ENCODE data around the gene KANK4. TPM values are rescaled to one million over a fixed set of nuclear protein-coding genes. Genes with fewer than 3 reads are reported as not detected.
"Not testable (repeated sequence)": the region's sequence is repeated elsewhere in the genome, so short reads cannot be mapped to it uniquely, and the experiment has no call there.

The KANK4 gene
- total and polyA plus RNA-seq, 2 experiments from 2014 or later, result 0.65 to 4.0 TPM

- TF ChIP-seq, protein P1, sequence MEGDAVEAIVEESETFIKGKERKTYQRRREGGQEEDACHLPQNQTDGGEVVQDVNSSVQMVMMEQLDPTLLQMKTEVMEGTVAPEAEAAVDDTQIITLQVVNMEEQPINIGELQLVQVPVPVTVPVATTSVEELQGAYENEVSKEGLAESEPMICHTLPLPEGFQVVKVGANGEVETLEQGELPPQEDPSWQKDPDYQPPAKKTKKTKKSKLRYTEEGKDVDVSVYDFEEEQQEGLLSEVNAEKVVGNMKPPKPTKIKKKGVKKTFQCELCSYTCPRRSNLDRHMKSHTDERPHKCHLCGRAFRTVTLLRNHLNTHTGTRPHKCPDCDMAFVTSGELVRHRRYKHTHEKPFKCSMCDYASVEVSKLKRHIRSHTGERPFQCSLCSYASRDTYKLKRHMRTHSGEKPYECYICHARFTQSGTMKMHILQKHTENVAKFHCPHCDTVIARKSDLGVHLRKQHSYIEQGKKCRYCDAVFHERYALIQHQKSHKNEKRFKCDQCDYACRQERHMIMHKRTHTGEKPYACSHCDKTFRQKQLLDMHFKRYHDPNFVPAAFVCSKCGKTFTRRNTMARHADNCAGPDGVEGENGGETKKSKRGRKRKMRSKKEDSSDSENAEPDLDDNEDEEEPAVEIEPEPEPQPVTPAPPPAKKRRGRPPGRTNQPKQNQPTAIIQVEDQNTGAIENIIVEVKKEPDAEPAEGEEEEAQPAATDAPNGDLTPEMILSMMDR (IDR thresholded peaks at IDR 0.05; ENCODE audit: low read depth, low read length), result no peak
- H3K4me1 ChIP-seq (ENCODE audit: low read depth), result peaks cover 12% of the 10 kb centered on the region
- DNase-seq (ENCODE audit: low read depth in 1 of 2, low spot score in 1 of 2), result no peak
- no peak overlapping the region for H3K27ac ChIP-seq
- H3K36me3 ChIP-seq, result no peaks in the 10 kb centered on the region
- no peaks in the 10 kb centered on the region for H3K9me3 ChIP-seq (ENCODE audit: low read depth)
- H3K4me3 ChIP-seq, result no peak overlapping the region
- H3K27me3 ChIP-seq, result no peaks in the 10 kb centered on the region
These were observed 78.4 kb downstream of the KANK4 start for GRCh38 chr1:62240651-62241370.

GRCh38 chr1:62239652-62240403 lies 79.4 kb downstream of the KANK4 start:
- DNase-seq (ENCODE audit: low read depth in 1 of 2, low spot score in 1 of 2); H3K4me1 ChIP-seq (ENCODE audit: low read depth); H3K4me3 ChIP-seq; H3K9me3 ChIP-seq (ENCODE audit: low read depth); H3K27me3 ChIP-seq; H3K27ac ChIP-seq; H3K36me3 ChIP-seq: not testable (repeated sequence)

DNA sequence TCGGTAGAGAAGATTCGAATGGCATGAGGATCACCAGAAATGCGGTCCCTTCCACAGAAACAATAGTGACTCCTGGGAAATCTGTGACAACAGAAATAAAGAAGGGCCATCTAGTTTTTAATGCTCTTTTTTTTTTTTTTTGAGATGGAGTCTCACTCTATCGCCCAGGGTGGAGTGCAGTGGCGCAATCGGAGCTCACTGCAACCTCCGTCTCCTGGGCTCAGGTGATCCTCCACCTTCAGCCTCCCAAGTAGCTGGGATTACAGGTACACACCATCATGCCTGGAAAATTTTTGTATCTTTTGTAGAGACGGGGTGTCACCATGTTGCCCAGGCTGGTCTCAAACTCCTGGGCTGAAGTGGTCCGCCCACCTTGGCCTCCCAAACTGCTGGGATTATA lies 80.7 kb downstream of the KANK4 start:
- TF ChIP-seq, protein P1 (IDR thresholded peaks at IDR 0.05; ENCODE audit: low read depth, low read length), result no peak
- H3K27ac ChIP-seq, result peak overlapping the region; percentile 71
- DNase-seq (ENCODE audit: low read depth in 1 of 2, low spot score in 1 of 2), result no peak

GRCh38 chr1:62237950-62238374 lies 81.3 kb downstream of the KANK4 start:
- Histone ChIP-seq H3K4me3 (no peak overlapping the region), H3K4me1 (ENCODE audit: low read depth) (peaks cover 9% of the 10 kb centered on the region), H3K9me3 (ENCODE audit: low read depth) (no peaks in the 10 kb centered on the region), H3K27me3 (no peaks in the 10 kb centered on the region), H3K36me3 (no peaks in the 10 kb centered on the region), H3K27ac (peak overlapping the region; percentile 85)
- DNase-seq (ENCODE audit: low read depth in 1 of 2, low spot score in 1 of 2), result peak in 1 of 2 donors; percentile 47
- TF ChIP-seq, protein P1 (IDR thresholded peaks at IDR 0.05; ENCODE audit: low read depth, low read length), result no peak

More for the DNA sequence above, 80.7 kb downstream of the KANK4 start:
- Histone ChIP-seq H3K36me3 (no peaks in the 10 kb centered on the region), H3K27me3 (no peaks in the 10 kb centered on the region), H3K4me3 (no peak overlapping the region), H3K4me1 (ENCODE audit: low read depth) (peaks cover 9% of the 10 kb centered on the region), H3K9me3 (ENCODE audit: low read depth) (no peaks in the 10 kb centered on the region)

- Histone ChIP-seq H3K27me3 (no peaks in the 10 kb centered on the region), H3K36me3 (no peaks in the 10 kb centered on the region), H3K9me3 (ENCODE audit: low read depth) (no peaks in the 10 kb centered on the region), H3K4me1 (ENCODE audit: low read depth) (peaks cover 9% of the 10 kb centered on the region), H3K4me3 (no peak overlapping the region), H3K27ac (peak overlapping the region; percentile 85)
- DNase-seq (ENCODE audit: low read depth in 1 of 2, low spot score in 1 of 2), result no peak
- TF ChIP-seq, protein P1 (IDR thresholded peaks at IDR 0.05; ENCODE audit: low read depth, low read length), result no peak
These were observed 81.9 kb downstream of the KANK4 start for GRCh38 chr1:62237361-62237760.

GRCh38 chr1:62235576-62235975 lies 83.7 kb downstream of the KANK4 start:
- Histone ChIP-seq H3K9me3 (ENCODE audit: low read depth) (no peaks in the 10 kb centered on the region), H3K36me3 (no peaks in the 10 kb centered on the region), H3K4me3 (no peak overlapping the region), H3K27ac (no peak overlapping the region), H3K4me1 (ENCODE audit: low read depth) (peaks cover 9% of the 10 kb centered on the region), H3K27me3 (no peaks in the 10 kb centered on the region)
- TF ChIP-seq, protein P1 (IDR thresholded peaks at IDR 0.05; ENCODE audit: low read depth, low read length), result no peak
- DNase-seq (ENCODE audit: low read depth in 1 of 2, low spot score in 1 of 2), result no peak

Measured in cardiac muscle cell (in vitro differentiated cells and primary cell).